Measurements from ENCODE around the gene FHAD1. TPM values are rescaled to one million over a fixed set of nuclear protein-coding genes. Genes with fewer than 3 reads are reported as not detected.

The FHAD1 gene
- total RNA-seq, 4 donors from 2014 or later = 1.6 TPM; not detected in 3

GRCh38 chr1:15442119-15442518 is 195.1 kb downstream of the FHAD1 start:
- TF ChIP-seq, protein P1, sequence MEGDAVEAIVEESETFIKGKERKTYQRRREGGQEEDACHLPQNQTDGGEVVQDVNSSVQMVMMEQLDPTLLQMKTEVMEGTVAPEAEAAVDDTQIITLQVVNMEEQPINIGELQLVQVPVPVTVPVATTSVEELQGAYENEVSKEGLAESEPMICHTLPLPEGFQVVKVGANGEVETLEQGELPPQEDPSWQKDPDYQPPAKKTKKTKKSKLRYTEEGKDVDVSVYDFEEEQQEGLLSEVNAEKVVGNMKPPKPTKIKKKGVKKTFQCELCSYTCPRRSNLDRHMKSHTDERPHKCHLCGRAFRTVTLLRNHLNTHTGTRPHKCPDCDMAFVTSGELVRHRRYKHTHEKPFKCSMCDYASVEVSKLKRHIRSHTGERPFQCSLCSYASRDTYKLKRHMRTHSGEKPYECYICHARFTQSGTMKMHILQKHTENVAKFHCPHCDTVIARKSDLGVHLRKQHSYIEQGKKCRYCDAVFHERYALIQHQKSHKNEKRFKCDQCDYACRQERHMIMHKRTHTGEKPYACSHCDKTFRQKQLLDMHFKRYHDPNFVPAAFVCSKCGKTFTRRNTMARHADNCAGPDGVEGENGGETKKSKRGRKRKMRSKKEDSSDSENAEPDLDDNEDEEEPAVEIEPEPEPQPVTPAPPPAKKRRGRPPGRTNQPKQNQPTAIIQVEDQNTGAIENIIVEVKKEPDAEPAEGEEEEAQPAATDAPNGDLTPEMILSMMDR (IDR thresholded peaks at IDR 0.05) = no peak
- TF ChIP-seq EP300 (IDR thresholded peaks at IDR 0.05) (no peak), POLR2A (IDR thresholded peaks at IDR 0.05) (no peak), POLR2AphosphoS5 (IDR thresholded peaks at IDR 0.05) (no peak)
- H3K36me3 ChIP-seq = no peaks in the 10 kb centered on the region
- peaks cover 3% of the 10 kb centered on the region for H3K27me3 ChIP-seq
- no peak for DNase-seq (ENCODE audit: low spot score in 2 of 2)
- H3K27ac ChIP-seq = no peak overlapping the region
- no peak overlapping the region for H3K4me3 ChIP-seq
- H3K9me3 ChIP-seq = no peaks in the 10 kb centered on the region
- no peaks in the 10 kb centered on the region for H3K4me1 ChIP-seq
- WGBS = 87% methylated on average over 7 of the region's 8 CpGs

- H3K4me3 ChIP-seq = no peak overlapping the region
- no peaks in the 10 kb centered on the region for H3K9me3 ChIP-seq
- TF ChIP-seq EP300 (IDR thresholded peaks at IDR 0.05) = no peak
- H3K27ac ChIP-seq = no peak overlapping the region
- H3K4me1 ChIP-seq = no peaks in the 10 kb centered on the region
- H3K36me3 ChIP-seq = no peaks in the 10 kb centered on the region
- WGBS = 77% methylated on average over 5 of the region's 5 CpGs
- H3K27me3 ChIP-seq = peaks cover 9% of the 10 kb centered on the region
- DNase-seq (ENCODE audit: low spot score in 2 of 2) = no peak
Observed at GRCh38 chr1:15442759-15443158, 195.7 kb downstream of the FHAD1 start.

GRCh38 chr1:15443281-15443680 is 196.3 kb downstream of the FHAD1 start:
- 96% methylated on average over 5 of the region's 5 CpGs for WGBS
- Histone ChIP-seq H3K36me3 (no peaks in the 10 kb centered on the region), H3K27ac (no peak overlapping the region), H3K4me1 (no peaks in the 10 kb centered on the region), H3K27me3 (peaks cover 10% of the 10 kb centered on the region), H3K4me3 (no peak overlapping the region), H3K9me3 (no peaks in the 10 kb centered on the region)
- TF ChIP-seq, protein P1 (IDR thresholded peaks at IDR 0.05) = no peak
- DNase-seq (ENCODE audit: low spot score in 2 of 2) = no peak

- no peak for DNase-seq (ENCODE audit: low spot score in 2 of 2)
- WGBS = 81% methylated on average over 13 of the region's 17 CpGs
- Histone ChIP-seq H3K36me3 (no peaks in the 10 kb centered on the region), H3K4me3 (no peak overlapping the region), H3K27me3 (peaks cover 10% of the 10 kb centered on the region), H3K27ac (no peak overlapping the region), H3K4me1 (no peaks in the 10 kb centered on the region), H3K9me3 (no peaks in the 10 kb centered on the region)
- TF ChIP-seq, protein P1 (IDR thresholded peaks at IDR 0.05) = no peak
- TF ChIP-seq EP300 (IDR thresholded peaks at IDR 0.05) (no peak), POLR2AphosphoS5 (IDR thresholded peaks at IDR 0.05) (no peak), POLR2A (IDR thresholded peaks at IDR 0.05) (no peak)
Observed at GRCh38 chr1:15444468-15445389, 197.7 kb downstream of the FHAD1 start.

- 82% methylated on average over 14 of the region's 14 CpGs for whole genome bisulfite sequencing
- no peak for DNase-seq (ENCODE audit: low spot score in 2 of 2)
Observed at GRCh38 chr1:15445390-15446122, 198.5 kb downstream of the FHAD1 start.

More at GRCh38 chr1:15445390-15446122, 198.5 kb downstream of the FHAD1 start:
- peaks cover 10% of the 10 kb centered on the region for H3K27me3 ChIP-seq
- H3K27ac ChIP-seq = no peak overlapping the region
- no peaks in the 10 kb centered on the region for H3K9me3 ChIP-seq
- TF ChIP-seq POLR2A (IDR thresholded peaks at IDR 0.05) (no peak), EP300 (IDR thresholded peaks at IDR 0.05) (no peak), POLR2AphosphoS5 (IDR thresholded peaks at IDR 0.05) (no peak)
- TF ChIP-seq, protein P1 (IDR thresholded peaks at IDR 0.05) = no peak
- H3K36me3 ChIP-seq = no peaks in the 10 kb centered on the region
- H3K4me1 ChIP-seq = no peaks in the 10 kb centered on the region
- H3K4me3 ChIP-seq = no peak overlapping the region
